ENCODE measurements around the gene EIF2D.

EIF2D gene, protein sequence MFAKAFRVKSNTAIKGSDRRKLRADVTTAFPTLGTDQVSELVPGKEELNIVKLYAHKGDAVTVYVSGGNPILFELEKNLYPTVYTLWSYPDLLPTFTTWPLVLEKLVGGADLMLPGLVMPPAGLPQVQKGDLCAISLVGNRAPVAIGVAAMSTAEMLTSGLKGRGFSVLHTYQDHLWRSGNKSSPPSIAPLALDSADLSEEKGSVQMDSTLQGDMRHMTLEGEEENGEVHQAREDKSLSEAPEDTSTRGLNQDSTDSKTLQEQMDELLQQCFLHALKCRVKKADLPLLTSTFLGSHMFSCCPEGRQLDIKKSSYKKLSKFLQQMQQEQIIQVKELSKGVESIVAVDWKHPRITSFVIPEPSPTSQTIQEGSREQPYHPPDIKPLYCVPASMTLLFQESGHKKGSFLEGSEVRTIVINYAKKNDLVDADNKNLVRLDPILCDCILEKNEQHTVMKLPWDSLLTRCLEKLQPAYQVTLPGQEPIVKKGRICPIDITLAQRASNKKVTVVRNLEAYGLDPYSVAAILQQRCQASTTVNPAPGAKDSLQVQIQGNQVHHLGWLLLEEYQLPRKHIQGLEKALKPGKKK

DNA sequence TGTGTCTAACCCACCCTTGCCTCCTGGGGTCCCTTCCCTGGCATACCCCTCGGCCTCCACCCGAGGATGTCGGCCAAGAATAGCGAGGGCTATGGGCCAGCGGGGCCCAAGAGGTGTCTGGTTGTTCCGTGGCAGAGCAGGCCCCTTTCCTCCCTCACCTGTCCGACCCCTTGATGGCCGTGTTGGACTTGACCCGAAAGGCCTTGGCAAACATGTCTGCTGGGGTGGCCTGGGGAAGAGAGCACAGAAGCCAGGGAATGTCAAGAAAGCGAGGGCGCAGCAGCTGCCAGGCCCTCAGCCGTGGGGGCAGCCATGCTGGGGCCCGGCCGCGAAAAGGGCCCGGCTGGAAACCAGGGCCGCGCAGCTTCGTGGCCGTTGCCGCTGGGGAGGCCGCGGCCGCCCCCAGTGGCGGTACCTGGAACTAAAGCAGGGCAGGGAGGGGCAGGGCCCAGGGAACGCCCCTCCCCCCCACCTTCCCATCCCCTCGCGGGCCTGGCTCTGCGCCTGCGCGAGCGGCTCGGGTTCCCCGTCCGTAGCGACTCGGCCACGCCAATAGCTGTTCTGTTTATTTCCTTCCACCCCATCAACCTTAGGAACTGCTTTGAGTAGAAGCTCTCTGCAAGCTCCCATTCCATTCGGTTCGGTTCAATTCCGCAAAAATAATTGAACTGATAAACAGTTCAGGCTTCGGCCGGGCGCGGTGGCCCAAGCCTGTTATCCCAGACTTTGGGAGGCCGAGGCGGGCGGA lies at the start of gene EIF2D:
EIF2D (minus strand) TSS at position 337 of the 748 bp plus-strand sequence; CDS start at position 214, 123 bp downstream.
- peaks cover 11% of the 10 kb centered on the region for H3K4me1 Mint-ChIP-seq
- no peaks in the 10 kb centered on the region for H3K9me3 Mint-ChIP-seq
- ATAC-seq (ENCODE audit: low read depth): peak; percentile 94
- H3K27ac Mint-ChIP-seq: peak within 1 kb of the TSS; percentile 94
- peak; percentile 96 to 98 for DNase-seq (ENCODE audit: low spot score in 2 of 2)
- peak within 1 kb of the TSS; percentile 91 for H3K4me3 Mint-ChIP-seq
- peaks cover 11% of the 10 kb centered on the region for H3K36me3 Mint-ChIP-seq
- no peaks in the 10 kb centered on the region for H3K27me3 Mint-ChIP-seq

DNA sequence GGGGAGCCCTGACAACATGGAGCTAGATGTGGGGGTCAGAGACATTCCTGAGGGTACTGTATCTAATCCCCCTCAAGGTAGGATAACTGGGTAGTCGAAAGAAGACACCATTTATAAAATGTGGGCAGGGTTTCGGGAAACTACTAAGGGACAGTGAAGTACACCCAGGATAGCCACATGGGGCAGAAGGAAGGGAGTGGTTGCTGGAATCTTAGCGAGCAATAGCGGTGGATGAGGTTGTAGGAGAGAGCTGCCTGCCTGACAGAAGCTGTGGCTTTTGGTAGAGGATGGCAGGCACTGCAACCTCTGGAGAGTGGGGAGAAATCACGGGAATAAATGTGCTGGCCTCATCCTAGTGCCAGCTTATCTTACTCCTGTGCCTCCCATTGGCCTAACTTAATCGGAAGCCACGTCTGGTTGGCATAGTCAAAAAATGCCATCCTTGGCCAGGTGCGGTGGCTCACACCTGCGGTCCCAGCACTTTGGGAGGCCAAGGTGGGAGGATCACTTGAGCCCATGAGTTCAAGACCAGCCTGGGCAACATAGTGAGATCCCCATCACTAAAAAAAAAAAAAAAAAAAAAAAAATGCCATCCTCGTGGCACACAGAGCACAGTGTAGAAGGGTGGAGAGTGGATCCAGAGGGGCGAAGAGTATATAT lies 49.0 kb upstream of the EIF2D start:
- Mint-ChIP-seq H3K36me3 (no peaks in the 10 kb centered on the region), H3K27me3 (peaks cover 11% of the 10 kb centered on the region), H3K4me1 (peaks cover 21% of the 10 kb centered on the region), H3K9me3 (no peaks in the 10 kb centered on the region), H3K27ac (no peak overlapping the region), H3K4me3 (no peak overlapping the region)
- DNase-seq (ENCODE audit: low spot score in 2 of 2) (no peak), ATAC-seq (ENCODE audit: low read depth) (no peak)

DNA sequence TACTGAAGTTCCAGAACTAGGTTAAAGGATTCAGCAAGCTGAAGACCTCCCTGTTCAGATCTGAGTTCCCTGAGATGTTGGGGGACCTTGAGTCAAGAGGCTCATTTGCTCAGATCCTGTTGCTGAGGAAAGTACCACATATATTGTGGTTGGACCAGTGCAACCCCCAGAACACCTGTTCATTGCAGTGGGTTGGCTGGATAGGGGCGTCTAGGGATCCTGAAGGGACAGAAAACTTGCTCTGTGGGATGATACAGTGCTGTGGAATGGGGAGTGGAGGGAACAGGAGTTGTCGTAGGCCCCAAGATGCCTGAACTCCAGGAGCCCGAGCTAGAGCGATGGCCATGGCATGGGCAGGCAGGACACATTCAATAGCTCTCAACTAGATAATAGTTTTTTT lies 47.9 kb upstream of the EIF2D start:
- Mint-ChIP-seq H3K4me3 (no peak overlapping the region), H3K27me3 (peaks cover 11% of the 10 kb centered on the region), H3K36me3 (no peaks in the 10 kb centered on the region), H3K4me1 (peaks cover 21% of the 10 kb centered on the region), H3K9me3 (no peaks in the 10 kb centered on the region), H3K27ac (no peak overlapping the region)
- DNase-seq (ENCODE audit: low spot score in 2 of 2): no peak
- no peak for ATAC-seq (ENCODE audit: low read depth)

DNA sequence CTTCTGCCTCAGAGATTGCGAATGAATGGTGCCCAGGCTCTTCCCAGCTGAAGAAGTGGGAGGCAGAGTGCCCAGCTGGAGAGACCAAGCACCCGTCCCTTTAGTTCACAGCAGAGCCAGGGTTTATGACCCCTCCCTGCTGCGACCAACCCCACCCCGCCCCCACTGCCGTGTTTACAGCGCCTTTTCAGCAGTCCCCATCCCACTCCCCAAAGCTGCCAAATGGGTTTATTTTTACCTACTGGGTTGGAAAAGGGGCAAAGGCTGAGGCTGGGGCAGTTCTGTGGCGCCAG lies 46.7 kb upstream of the EIF2D start:
- ATAC-seq (ENCODE audit: low read depth): no peak
- H3K9me3 Mint-ChIP-seq: no peaks in the 10 kb centered on the region
- peaks cover 11% of the 10 kb centered on the region for H3K27me3 Mint-ChIP-seq
- no peak for DNase-seq (ENCODE audit: low spot score in 2 of 2)
- no peaks in the 10 kb centered on the region for H3K36me3 Mint-ChIP-seq
- H3K27ac Mint-ChIP-seq: no peak overlapping the region
- peaks cover 17% of the 10 kb centered on the region for H3K4me1 Mint-ChIP-seq
- no peak overlapping the region for H3K4me3 Mint-ChIP-seq

DNA sequence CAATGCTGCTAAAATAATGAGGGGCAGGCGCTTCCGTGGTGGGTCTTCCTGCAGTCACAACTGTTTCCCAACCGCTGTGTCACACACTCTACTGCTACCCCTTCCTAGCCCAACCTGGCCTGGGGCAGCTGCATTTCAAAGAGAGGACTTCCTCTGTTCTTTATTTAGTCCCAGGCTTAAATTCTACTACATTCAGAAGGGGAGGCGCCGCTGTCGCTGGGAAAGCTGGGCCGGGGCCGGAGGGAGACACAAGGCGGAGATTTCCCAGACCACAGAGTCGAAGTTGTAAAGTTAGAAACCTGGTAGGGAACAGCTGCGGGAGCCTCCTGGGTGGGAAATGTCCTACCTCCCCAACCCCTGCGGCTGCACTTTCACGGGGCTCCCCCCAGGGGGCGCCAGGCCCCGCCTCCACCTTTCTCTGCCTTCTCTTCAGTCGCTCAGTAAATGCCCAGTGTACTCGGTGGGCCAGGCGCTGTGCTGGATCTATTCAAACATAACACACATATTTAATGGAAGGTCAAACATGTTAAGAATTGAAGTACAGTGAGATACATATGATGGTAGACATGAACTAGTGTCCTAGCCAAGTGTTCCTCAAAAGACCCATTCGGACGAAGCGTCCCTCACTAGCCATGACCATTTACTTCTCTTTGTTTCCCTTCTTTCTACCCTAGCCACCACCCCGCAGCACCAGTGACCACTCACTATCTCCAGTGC lies 46.2 kb upstream of the EIF2D start:
- peak overlapping the region; percentile 39 for H3K4me3 Mint-ChIP-seq
- no peak overlapping the region for H3K27ac Mint-ChIP-seq
- ATAC-seq (ENCODE audit: low read depth) (peak; percentile 86), DNase-seq (ENCODE audit: low spot score in 2 of 2) (peak; percentile 58 to 68)
- H3K4me1 Mint-ChIP-seq: peaks cover 14% of the 10 kb centered on the region
- H3K27me3 Mint-ChIP-seq: peaks cover 11% of the 10 kb centered on the region
- H3K36me3 Mint-ChIP-seq: no peaks in the 10 kb centered on the region
- H3K9me3 Mint-ChIP-seq: no peaks in the 10 kb centered on the region

DNA sequence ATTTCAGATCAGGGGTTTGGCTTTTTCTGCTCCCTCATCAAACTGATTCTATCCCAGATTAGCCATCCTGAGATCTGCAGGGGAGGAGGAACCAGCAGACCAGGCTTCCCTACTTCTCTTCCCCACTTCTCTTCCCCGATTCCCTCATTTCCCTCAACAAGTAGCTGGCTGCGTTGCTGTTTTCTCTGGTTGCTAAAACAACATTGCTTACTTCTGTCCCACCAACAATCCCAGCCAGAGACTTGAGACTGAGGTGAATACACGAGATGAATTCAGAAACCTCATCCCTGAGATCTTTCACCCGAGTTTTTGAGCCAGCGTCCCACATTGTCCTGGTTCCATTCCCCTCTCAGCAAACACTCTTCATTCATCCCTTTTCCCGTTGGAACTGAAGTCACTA lies 45.5 kb upstream of the EIF2D start:
- ATAC-seq (ENCODE audit: low read depth): no peak
- Mint-ChIP-seq H3K27ac (no peak overlapping the region), H3K4me3 (no peak overlapping the region), H3K27me3 (peaks cover 11% of the 10 kb centered on the region), H3K4me1 (peaks cover 13% of the 10 kb centered on the region), H3K9me3 (no peaks in the 10 kb centered on the region), H3K36me3 (no peaks in the 10 kb centered on the region)
- no peak for DNase-seq (ENCODE audit: low spot score in 2 of 2)

DNA sequence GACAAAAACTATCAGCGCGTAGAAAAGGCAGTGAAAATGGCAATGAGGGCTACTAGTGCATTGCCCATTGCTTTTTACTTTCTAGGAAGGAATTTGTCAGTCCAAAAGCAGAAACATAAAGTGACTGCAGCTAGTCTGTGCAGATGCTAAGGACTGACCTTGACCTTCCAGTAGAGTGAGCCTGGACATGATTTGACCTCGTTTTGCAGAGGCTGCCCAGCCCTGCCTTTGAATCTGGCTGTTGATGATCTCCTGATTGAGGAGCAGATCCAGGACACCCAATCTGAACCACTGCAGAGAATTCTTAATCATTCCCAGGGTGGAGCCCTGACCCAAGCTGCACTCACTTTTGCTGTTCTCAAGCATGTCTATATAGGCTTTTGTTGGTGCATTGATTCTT lies 44.7 kb upstream of the EIF2D start:
- H3K27me3 Mint-ChIP-seq: peaks cover 8% of the 10 kb centered on the region
- ATAC-seq (ENCODE audit: low read depth) (no peak), DNase-seq (ENCODE audit: low spot score in 2 of 2) (no peak)
- H3K36me3 Mint-ChIP-seq: no peaks in the 10 kb centered on the region
- H3K27ac Mint-ChIP-seq: no peak overlapping the region
- no peaks in the 10 kb centered on the region for H3K9me3 Mint-ChIP-seq
- H3K4me1 Mint-ChIP-seq: peaks cover 13% of the 10 kb centered on the region
- no peak overlapping the region for H3K4me3 Mint-ChIP-seq

DNA sequence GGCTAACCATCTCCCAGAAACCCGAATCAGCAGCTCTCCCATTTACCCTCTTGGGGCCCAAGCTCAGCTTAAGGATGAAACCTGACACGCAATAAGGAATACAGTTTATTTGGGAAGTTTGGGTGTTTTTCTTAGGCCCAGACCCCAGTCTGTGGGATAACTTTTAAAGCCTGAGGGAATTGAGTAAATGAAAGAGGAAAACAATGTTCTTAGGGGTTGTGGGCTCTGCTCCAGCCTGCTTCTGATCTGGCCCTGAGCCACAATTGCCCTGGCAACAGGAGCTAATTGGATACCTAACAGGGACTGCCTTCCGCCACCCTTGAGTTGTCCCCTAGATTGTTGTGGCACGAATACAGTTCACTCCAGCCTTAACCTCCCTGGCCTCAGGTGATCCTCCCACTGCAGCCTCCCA lies 43.2 kb upstream of the EIF2D start:
- no peak for ATAC-seq (ENCODE audit: low read depth)
- no peak for DNase-seq (ENCODE audit: low spot score in 2 of 2)
- no peaks in the 10 kb centered on the region for H3K9me3 Mint-ChIP-seq
- no peak overlapping the region for H3K4me3 Mint-ChIP-seq
- H3K27ac Mint-ChIP-seq: no peak overlapping the region
- no peaks in the 10 kb centered on the region for H3K36me3 Mint-ChIP-seq
- peaks cover 5% of the 10 kb centered on the region for H3K27me3 Mint-ChIP-seq
- peaks cover 13% of the 10 kb centered on the region for H3K4me1 Mint-ChIP-seq

DNA sequence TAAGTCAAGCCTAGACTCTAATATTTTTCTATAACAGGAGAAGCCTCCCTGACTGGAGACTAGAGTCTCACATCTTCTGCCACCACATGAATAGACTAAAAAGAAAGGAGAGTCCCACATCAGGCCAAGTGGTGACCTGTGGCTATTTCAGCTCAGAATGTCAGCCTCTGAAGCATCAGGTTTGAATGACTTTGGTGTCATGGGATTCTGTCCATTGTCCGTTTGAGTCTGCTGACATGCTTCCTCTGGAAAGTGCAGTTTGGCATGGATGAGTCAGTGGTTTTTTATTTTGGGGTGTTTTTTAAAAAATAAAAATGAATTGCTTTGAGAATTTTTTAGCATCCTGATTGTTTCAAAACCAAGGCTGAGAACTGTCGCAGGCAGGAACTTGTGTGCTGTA lies 42.6 kb upstream of the EIF2D start:
- DNase-seq (ENCODE audit: low spot score in 2 of 2) (no peak), ATAC-seq (ENCODE audit: low read depth) (no peak)
- Mint-ChIP-seq H3K27me3 (peaks cover 5% of the 10 kb centered on the region), H3K4me1 (peaks cover 13% of the 10 kb centered on the region), H3K4me3 (no peak overlapping the region), H3K27ac (no peak overlapping the region), H3K9me3 (no peaks in the 10 kb centered on the region), H3K36me3 (no peaks in the 10 kb centered on the region)

DNA sequence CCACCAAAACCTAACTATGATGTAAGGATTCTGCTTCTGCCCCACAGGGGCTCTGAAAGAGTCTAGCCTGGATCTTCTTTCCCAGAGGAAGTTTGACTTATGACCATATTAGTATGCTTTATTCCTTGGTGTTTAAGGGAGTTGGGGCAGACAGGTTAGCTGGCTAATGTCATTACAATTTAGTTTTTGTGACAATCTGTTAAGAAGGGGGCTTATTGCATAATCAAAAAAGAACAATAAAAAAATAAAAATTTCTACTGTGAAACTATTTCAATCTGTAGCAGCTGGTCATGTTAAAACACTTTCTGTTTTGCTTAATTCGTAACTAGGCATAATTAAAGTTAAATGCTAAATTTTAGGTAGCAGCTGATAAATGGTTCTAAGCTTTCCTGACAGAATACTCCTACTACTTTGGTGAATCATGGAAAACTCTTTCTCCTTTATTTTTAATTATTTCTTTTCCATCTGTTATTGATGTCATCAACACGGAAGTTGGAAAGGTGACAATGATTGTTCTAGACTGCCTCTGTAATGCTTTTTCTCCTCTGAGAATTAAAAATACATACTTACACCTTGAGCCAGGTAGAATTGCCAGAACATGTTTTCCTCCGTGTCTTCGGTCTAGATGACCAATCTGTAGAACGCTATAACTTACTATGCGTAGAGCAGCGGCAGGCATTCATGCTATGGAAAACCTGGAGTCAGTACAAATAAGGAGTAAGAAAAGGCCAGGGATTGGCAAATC lies 41.6 kb upstream of the EIF2D start:
- Mint-ChIP-seq H3K36me3 (no peaks in the 10 kb centered on the region), H3K27ac (no peak overlapping the region), H3K9me3 (no peaks in the 10 kb centered on the region), H3K4me1 (peaks cover 13% of the 10 kb centered on the region), H3K27me3 (peaks cover 5% of the 10 kb centered on the region), H3K4me3 (no peak overlapping the region)
- no peak for ATAC-seq (ENCODE audit: low read depth)
- no peak for DNase-seq (ENCODE audit: low spot score in 2 of 2)

DNA sequence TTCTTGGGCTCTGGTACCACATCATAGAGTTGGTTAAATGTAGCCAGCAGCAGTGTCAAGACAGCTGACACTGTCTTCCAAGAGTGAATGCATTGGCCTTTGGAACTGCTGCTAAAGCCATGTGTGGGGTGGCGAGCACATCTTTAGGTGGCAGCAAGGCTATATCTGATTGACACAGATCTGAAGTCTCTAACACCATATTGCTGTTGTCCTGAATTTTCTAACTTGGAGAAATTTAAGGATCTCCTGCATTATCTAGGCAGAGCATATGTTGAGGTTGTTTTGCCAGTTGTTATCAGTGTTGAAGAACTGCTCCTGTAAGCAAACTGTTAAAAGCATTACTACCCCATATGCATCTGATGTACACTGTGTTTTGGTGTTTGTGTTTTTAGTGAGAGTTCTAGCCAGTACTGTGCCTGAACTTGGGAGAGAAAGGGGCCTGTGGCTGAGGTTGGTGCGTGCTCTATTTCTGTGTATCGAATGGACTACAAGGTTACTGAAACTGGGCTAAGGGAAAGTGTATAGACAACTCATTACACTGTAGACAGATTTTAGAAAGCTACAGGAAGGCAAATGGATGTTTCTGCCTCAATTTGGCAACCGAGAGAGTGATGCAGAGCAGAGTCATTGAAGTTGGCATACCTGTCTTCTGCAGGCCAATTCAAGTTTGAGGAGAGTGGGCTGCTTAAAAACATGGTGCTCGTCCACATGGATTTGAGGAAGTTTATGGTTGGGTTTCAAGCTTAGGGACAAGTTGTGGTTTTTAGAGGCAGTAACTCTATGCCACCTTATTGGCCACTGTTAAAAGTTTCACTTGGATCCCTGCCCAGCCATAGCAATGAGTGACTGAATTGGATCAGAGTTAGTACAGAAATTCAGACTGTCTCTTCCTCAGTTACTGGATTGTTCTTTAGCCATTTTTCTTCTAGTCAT lies 40.0 kb upstream of the EIF2D start:
- H3K36me3 Mint-ChIP-seq: no peaks in the 10 kb centered on the region
- H3K27ac Mint-ChIP-seq: no peak overlapping the region
- H3K9me3 Mint-ChIP-seq: no peaks in the 10 kb centered on the region
- DNase-seq (ENCODE audit: low spot score in 2 of 2) (no peak), ATAC-seq (ENCODE audit: low read depth) (no peak)
- peaks cover under 1% of the 10 kb centered on the region for H3K4me1 Mint-ChIP-seq
- peaks cover 2% of the 10 kb centered on the region for H3K27me3 Mint-ChIP-seq
- H3K4me3 Mint-ChIP-seq: no peak overlapping the region

DNA sequence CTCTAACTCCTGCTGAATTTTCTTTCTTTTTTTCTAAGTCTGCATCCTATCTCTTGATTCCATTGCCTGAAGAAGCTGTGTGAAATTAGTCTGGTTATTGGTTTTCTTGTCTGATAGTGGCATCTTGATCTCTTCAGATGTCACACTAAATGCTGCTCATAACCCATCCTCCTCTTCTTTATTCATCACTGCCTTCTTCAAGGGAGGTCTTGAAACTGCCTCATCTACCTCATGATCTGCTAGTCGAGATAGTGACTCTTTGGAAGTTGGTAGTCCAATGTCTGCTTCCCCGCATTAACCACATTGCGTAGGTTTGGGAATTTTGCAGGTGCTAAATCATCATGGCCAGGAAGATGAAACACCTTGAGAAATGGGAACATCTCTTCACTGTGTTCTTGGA lies 38.7 kb upstream of the EIF2D start:
- Mint-ChIP-seq H3K4me3 (no peak overlapping the region), H3K27ac (no peak overlapping the region), H3K9me3 (no peaks in the 10 kb centered on the region), H3K4me1 (no peaks in the 10 kb centered on the region), H3K36me3 (no peaks in the 10 kb centered on the region), H3K27me3 (no peaks in the 10 kb centered on the region)
- no peak for DNase-seq (ENCODE audit: low spot score in 2 of 2)
- no peak for ATAC-seq (ENCODE audit: low read depth)

Data from memory B cell (primary cell).